Umbilical cord (tissue), 1 donor: ENCODE data around the gene TBPL2. TPM values are rescaled to one million over a fixed set of nuclear protein-coding genes. Genes with fewer than 3 reads are reported as not detected.

Source experiments
- total RNA-seq: library from RNA; depleted of rRNA; stranded (reverse); fragments of >200 nt; gene quantifications from one replicate; pipeline ENCODE4 v1.2.3, GENCODE V29; 2014; ENCODE audit warnings: low replicate concordance; ENCODE audit not compliant: insufficient read depth

TBPL2 gene
- total RNA-seq, 1 donor from 2014 or later = 0.48 TPM

Other genes starting within 250 kb of the TBPL2 start
- 16.9 TPM for gene DLGAP5, start 249.0 kb downstream of the TBPL2 start, total RNA-seq
- 37.3 TPM for gene FBXO34, start 169.2 kb downstream of the TBPL2 start, total RNA-seq
- gene ATG14, start 28.8 kb downstream of the TBPL2 start, total RNA-seq = 23.6 TPM
- 103 TPM for gene KTN1, start 139.6 kb upstream of the TBPL2 start, total RNA-seq